ENCODE data around the gene RAB2B. TPM values are rescaled to one million over a fixed set of nuclear protein-coding genes. Genes with fewer than 3 reads are reported as not detected.
"Not testable (repeated sequence)": the region's sequence is repeated elsewhere in the genome, so short reads cannot be mapped to it uniquely, and the experiment has no call there.

Gene RAB2B
- total RNA-seq, 3 donors from 2014 or later = 18.9 to 29.1 (median 19.1) TPM

- no peak for DNase-seq
- TF ChIP-seq CTCF (IDR thresholded peaks at IDR 0.05) = no peak
- no peak for ATAC-seq
- H3K9me3 ChIP-seq = no peaks in the 10 kb centered on the region
- no peaks in the 10 kb centered on the region for H3K36me3 ChIP-seq (ENCODE audit: low read depth)
- peaks cover 19% of the 10 kb centered on the region for H3K4me1 ChIP-seq (ENCODE audit: low read depth)
- H3K4me3 ChIP-seq = no peak overlapping the region
- intact Hi-C loops (cut with DNase I, micrococcal nuclease) = no loop called here
These were observed 26.9 kb downstream of the RAB2B start for GRCh38 chr14:21449899-21450216.

GRCh38 chr14:21442657-21443056 is 34.1 kb downstream of the RAB2B start:
- DNase-seq; H3K4me1 ChIP-seq (ENCODE audit: low read depth); ATAC-seq; H3K4me3 ChIP-seq; H3K36me3 ChIP-seq (ENCODE audit: low read depth); intact Hi-C loops (cut with DNase I, micrococcal nuclease); H3K9me3 ChIP-seq: not testable (repeated sequence)

- Histone ChIP-seq H3K4me1 (ENCODE audit: low read depth) (peaks cover 10% of the 10 kb centered on the region), H3K4me3 (no peak overlapping the region), H3K36me3 (ENCODE audit: low read depth) (no peaks in the 10 kb centered on the region), H3K9me3 (no peaks in the 10 kb centered on the region)
- ATAC-seq = no peak
- intact Hi-C loops (cut with DNase I, micrococcal nuclease) = no loop called here
- TF ChIP-seq CTCF (IDR thresholded peaks at IDR 0.05) = no peak
- DNase-seq = no peak
These were observed 35.9 kb downstream of the RAB2B start for GRCh38 chr14:21440859-21441258.

- DNase-seq (peak; percentile 99 to 100 (median 99)), ATAC-seq (peak; percentile 100)
- Histone ChIP-seq H3K36me3 (ENCODE audit: low read depth) (no peaks in the 10 kb centered on the region), H3K4me3 (peak overlapping the region; percentile 74), H3K4me1 (ENCODE audit: low read depth) (peaks cover 11% of the 10 kb centered on the region), H3K9me3 (no peaks in the 10 kb centered on the region)
- no peak for TF ChIP-seq CTCF (IDR thresholded peaks at IDR 0.05)
- intact Hi-C loops (cut with DNase I, micrococcal nuclease) = no loop called here
These were observed 39.5 kb downstream of the RAB2B start for GRCh38 chr14:21437063-21437901.

GRCh38 chr14:21436567-21437062 is 40.1 kb downstream of the RAB2B start:
- H3K4me3 ChIP-seq = peak overlapping the region; percentile 74
- no peak for TF ChIP-seq CTCF (IDR thresholded peaks at IDR 0.05)
- H3K36me3 ChIP-seq (ENCODE audit: low read depth) = no peaks in the 10 kb centered on the region
- ATAC-seq (peak; percentile 26), DNase-seq (no peak)
- intact Hi-C loops (cut with DNase I, micrococcal nuclease) = no loop called here
- no peaks in the 10 kb centered on the region for H3K9me3 ChIP-seq
- peaks cover 11% of the 10 kb centered on the region for H3K4me1 ChIP-seq (ENCODE audit: low read depth)

GRCh38 chr14:21431126-21431525 is 45.6 kb downstream of the RAB2B start:
- Histone ChIP-seq H3K9me3 (no peaks in the 10 kb centered on the region), H3K4me3 (no peak overlapping the region), H3K36me3 (ENCODE audit: low read depth) (peaks cover 15% of the 10 kb centered on the region), H3K4me1 (ENCODE audit: low read depth) (peaks cover 4% of the 10 kb centered on the region)
- TF ChIP-seq CTCF (IDR thresholded peaks at IDR 0.05) = no peak
- ATAC-seq = no peak
- DNase-seq = no peak
- intact Hi-C loops (cut with DNase I, micrococcal nuclease) = no loop called here

Data from mucosa of descending colon (tissue), 3 donors.